HCT116 (cell line): Measurements from ENCODE around the gene SPTBN4.
"Not testable (repeated sequence)": the region's sequence is repeated elsewhere in the genome, so short reads cannot be mapped to it uniquely, and the experiment has no call there.

ENCODE experiments used
- CEBPB ChIP-seq: IDR thresholded peaks from 2 replicates; pipeline ENCODE4 v1.6.1; 2012; ENCODE audit warnings: low read depth
- CTCF ChIP-seq, 3 experiments: fragments of 200-600 bp in 1 of 3; sonication (generic) in 1 of 3; IDR thresholded peaks in 2 of 3; conservative IDR thresholded peaks in 1 of 3; 2 replicates each; pipeline ENCODE4 v1.5.1; 2012 to 2017; ENCODE audit warnings: low read depth in 2 of 3, low read length in 2 of 3, antibody characterized with exemption in 1 of 3, borderline replicate concordance in 1 of 3, control low read depth in 1 of 3, mild to moderate bottlenecking in 1 of 3, mixed read lengths in 1 of 3, mixed run types in 1 of 3, moderate library complexity in 1 of 3; ENCODE audit not compliant: insufficient read depth in 1 of 3
- EZH2 ChIP-seq: fragments of 200-600 bp; sonication (generic); IDR thresholded peaks from 2 replicates; pipeline ENCODE4 v1.6.1; 2017; ENCODE audit warnings: antibody characterized with exemption, mixed run types
- RAD21 ChIP-seq: IDR thresholded peaks from 2 replicates; pipeline ENCODE4 v1.6.1; 2012; ENCODE audit warnings: low read depth, mild to moderate bottlenecking
- SIN3A ChIP-seq: IDR thresholded peaks from 2 replicates; pipeline ENCODE4 v1.6.1; 2012; ENCODE audit warnings: low read depth
- TF ChIP-seq, protein P1 (sequence below): IDR thresholded peaks from 2 replicates; pipeline ENCODE4 v1.6.1; 2012

GRCh38 chr19:40591724-40592123 is 124.9 kb downstream of the SPTBN4 start:
- TF ChIP-seq EZH2; CTCF (IDR thresholded peaks at IDR 0.05 in 2 of 3, conservative IDR thresholded peaks at IDR 0.05 in 1 of 3; ENCODE audit: borderline replicate concordance in 1 of 3, insufficient read depth in 1 of 3, low read depth in 2 of 3, low read length in 2 of 3); CEBPB; SIN3A; RAD21: not testable (repeated sequence)
- TF ChIP-seq, protein P1, sequence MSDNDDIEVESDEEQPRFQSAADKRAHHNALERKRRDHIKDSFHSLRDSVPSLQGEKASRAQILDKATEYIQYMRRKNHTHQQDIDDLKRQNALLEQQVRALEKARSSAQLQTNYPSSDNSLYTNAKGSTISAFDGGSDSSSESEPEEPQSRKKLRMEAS = not testable (repeated sequence)
